GM19395 (cell line): ENCODE measurements around the gene GLCE.
"Not testable (repeated sequence)": the region's sequence is repeated elsewhere in the genome, so short reads cannot be mapped to it uniquely, and the experiment has no call there.

Source experiments
- ATAC-seq: cut with Tn5 transposase; IDR thresholded peaks from one replicate; pipeline ENCODE4 v1.9.1; 2021; ENCODE audit warnings: mild to moderate bottlenecking, moderate library complexity; ENCODE audit not compliant: unreplicated experiment

The GLCE gene

DNA sequence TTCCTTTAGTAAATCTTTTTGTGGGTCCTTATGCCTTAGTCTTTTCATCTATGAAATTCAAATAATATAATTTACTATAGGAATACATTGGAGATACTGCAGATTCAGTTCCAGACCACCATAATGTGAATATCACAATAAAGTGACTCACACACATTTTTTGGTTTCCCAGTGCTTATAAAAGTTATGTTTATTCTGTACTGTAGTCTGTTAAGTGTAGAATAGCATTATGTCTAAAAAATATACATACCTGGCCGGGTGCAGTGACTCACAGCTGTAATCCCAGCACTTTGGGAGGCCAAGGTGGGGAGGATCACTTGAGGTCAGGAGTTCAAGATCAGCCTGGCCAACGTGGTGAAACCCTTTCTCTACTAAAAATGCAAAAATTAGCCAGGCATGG is 84.4 kb downstream of the GLCE start:
- no peak for ATAC-seq

DNA sequence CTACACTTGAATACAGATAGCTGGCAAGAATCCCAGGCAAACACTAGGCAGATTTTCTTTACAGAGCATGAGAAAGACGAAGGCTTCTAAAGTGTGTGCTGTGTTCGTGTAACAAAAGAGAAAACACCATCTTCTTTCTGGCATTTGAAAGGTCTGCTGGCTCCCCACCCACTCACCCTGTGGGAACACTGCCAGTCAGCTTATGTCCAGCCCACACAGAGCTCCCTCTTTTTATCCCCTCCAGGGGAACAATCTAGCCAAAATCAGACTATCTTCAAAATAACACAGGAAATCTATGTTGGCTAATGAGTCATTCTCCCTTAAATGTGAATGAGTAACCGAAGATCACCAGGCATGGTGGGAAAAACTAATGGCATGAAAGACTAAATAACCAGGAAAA is 92.7 kb downstream of the GLCE start:
- ATAC-seq: no peak

DNA sequence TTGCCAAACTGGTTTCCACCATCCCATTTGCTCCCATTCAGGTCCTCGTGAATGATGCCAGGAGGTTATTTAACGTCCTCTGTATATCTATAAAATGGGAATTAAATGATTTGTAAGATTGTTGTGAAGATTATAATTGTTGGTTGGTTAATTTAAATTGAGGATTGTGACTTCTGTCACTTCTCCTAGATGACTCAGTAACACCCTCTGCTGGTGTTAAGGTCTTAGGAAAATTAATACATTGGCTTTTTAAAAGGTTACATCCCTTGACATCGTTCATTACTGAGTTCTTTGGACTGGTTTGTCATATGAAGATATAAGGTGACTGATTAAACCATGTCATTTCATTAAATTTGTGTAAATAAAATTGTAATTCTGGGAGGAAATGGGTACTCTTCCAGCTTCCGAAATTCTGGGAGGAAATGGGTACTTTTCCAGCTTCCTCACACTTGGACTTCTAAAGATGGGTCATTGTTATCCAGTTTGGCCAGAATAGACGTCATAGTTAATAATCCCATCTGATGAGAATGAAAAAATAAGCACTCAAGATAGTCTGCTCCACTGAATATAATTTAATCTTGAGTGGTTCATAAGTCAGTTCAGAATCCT is 105.0 kb downstream of the GLCE start:
- ATAC-seq: no peak

DNA sequence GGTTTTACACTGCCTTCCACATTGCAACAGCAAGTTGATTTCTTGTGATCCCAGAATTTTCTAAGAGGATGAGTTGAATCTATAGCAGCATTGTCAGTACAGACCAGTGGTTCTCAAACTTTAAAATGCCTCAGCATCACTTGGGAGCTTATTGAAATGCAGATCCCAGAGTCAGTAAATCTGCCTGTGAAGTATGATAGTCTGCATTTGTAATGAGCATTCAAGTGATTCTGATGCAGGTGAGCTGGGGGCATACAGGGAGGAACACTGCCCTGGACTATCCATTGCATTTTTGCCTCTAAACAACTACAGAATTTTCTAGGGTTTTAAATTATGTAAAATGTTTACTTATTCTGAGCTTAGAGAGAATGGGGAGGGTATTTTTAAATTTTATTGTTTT is 110.8 kb downstream of the GLCE start:
- ATAC-seq: no peak

DNA sequence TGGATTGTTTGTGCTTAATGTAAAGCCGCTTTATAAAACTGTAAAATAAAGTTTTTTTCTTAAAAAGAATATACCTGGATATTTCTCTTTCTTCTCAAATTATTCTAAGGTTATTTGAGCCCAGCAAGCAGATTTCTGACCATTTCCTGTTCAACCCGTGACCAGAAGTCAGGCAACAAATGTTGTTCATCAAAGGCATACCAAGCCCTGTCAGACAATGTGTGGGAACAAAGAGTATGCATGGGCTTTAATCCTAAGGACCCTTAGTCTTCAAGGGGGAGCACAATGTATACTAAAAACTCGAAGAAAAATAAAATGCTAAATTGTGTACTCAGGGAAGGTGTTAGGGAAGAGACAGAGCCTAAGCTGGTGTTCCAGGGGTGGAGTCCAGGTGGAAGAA is 111.7 kb downstream of the GLCE start:
- ATAC-seq: no peak

DNA sequence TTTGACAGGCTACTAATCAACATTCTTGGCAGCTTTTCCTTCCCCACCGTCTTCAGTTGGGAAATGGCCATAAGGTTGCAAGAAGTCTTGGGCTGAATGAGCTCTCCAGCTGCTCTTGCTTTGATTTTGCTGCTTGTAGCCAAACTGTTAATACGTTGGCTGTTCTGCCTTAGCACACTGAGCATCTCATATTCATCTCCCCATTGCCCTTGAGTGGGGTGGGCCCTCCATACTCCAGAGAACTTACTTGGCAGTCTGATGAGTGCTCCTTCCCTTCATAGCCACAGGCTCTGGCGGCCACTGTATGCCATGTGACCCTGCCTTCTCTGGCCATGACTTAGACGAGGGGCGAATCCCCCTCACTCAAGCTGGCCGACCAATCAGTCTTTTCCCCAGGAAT is 112.5 kb downstream of the GLCE start:
- ATAC-seq: no peak

DNA sequence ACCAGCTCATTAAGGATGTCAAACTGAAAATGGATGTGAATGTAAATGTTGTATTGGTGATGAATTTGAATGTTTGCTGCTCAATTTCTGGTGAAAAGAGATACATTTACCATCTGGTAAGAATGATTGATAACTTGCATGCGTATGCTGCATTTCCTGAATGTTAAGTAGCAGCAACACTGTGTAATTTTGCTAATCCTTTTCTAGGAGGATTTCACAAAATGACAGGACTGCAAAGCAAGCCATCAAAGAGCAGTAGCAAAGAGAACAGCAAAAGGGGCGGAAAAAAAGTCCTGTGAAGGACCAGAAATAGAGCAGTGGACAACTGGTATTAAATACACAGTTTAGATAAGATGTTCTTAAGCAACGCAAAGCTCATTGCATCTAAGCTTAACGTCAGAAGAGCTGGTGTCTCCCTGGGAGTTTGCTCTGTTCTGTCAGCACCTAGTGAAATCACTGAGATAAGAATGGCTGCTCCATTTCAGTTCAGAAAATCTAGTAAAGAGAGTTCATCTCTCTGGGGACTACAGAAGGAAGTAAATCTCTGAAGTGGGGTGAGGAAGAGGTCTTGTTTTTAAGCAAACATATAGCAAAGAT is 114.7 kb downstream of the GLCE start:
- ATAC-seq: no peak

DNA sequence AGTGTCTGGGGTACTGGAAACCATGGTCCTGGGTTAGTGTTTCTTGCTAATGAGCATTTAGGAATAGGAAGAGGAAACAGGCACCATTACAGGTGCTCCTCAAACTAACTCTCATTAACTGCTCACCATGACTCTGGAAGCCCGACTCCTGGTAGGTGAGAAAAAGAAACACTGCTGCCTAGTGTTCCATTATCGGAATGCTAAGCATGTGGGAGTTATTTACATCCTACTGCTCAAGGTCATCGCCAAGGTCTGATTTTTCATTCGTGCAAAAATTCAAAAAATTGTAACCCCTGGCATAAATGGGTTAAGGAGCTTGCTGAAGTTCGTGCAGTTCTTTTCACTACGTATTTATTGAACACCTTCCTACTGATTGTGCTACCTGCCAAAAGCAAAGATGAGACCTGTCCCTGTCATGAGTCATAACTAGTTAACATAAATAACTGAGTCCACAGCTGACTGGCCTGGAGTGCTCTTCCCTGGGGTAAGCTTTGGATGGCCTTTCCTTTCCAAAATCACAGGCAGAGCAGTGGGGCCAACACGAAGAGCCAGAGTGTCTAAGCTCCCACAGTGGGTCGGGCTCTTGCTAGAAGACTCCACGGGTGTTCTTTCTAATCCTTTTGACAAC is 115.6 kb downstream of the GLCE start:
- no peak for ATAC-seq

DNA sequence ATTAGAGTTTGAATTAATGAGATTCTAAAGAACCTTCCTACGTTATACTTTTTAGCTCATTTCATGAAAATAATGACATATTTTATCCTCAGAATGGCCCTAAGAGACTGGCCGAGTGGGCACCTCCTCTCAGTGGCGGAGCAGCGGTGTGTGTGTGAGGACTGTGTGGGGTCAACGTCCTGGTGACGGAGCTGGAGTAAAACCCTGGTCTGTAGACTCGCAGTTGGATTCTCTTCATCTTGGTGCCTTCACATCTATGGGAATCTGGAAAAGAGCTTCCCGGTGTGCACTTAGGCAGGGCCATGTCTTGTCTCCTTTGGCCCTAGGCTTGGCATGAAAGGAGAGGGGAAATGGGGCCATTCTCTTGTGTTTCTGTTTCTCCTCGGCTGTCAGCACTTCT is 116.9 kb downstream of the GLCE start:
- ATAC-seq: no peak

DNA sequence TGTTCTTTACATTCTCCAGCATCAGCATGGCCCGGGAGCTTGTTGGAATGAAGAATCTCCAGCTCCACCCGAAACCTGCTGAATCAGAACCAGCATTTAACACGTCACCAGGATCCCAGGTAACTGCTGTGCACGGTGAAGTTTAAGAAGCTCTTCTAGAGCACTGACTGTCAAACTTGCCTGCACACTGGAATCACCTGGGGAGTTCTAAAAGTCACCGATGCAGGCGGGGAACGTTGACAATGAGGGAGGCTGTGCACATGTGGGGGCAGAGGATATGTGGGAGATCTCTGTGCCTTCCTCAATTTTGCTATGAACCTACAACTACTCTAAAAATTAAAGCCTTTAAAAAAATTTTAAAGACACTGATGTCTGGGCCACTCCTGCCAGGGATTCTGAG is 119.2 kb downstream of the GLCE start:
- ATAC-seq: no peak

DNA sequence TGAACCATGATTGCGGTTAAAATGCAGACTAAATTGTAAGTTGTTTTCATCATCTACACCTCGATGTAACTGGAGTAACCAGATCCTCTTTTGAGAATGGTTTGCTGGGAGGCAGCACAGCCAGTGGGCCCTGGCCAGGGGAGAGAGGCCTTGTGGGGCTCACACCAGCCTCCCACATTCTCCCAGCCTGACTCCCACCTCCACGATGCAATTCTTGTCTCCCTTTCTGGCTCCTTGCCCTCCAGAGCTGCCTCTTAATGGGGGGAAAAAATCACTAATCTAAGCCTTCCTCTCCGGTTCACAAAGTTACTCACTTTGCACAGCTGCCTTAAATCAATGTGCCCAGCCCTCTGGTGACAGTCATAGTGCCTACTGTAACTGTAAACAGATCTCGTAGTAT is 120.3 kb downstream of the GLCE start:
- ATAC-seq: no peak

DNA sequence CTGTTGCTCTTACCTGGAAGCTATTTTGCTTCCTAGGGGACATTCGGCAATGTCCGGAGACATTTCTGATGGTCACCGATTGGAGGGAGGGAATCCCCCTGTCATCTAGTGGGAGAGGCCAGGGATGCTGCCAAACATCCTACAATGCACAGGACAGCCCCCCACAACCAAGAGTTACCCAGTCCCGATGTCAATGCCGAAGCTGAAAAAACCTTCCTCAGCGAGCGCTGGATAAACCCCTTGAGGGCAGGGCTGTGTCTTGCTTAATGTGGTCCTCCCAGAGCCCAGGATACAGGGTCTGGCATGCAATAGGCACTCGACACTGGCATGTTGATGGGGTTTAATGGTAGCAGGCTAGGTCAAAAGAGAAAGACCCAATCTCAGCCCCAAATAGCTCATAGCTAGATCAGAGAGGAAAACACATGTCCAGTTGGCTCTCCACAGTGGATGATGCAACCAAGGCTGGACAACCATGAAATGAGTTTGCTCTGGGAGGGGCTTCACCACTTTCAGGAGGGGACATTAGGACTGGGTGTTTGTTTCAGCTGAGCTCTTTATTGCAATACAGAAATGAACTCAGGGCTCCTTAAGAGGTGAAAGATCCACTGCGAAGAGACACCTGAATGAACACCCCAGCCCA is 121.8 kb downstream of the GLCE start:
- no peak for ATAC-seq

DNA sequence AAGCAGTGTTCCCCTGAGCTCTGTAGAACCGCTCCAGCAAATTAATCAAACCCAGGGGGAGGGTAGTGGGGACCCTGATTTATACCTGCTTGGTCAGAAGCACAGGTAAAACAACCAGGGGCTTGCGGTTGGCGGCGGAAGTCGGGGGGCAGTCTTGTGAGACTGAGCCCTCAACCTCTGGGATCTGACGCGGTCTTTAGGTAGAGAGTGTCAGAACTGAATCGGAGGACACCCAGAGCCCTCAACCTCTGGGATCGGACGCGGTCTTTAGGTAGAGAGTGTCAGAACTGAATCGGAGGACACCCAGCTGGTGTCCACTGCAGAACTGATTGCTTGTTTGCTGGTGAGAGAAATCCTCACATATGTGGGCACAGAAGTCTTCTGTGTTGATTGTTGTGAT is 125.4 kb downstream of the GLCE start:
- no peak for ATAC-seq

DNA sequence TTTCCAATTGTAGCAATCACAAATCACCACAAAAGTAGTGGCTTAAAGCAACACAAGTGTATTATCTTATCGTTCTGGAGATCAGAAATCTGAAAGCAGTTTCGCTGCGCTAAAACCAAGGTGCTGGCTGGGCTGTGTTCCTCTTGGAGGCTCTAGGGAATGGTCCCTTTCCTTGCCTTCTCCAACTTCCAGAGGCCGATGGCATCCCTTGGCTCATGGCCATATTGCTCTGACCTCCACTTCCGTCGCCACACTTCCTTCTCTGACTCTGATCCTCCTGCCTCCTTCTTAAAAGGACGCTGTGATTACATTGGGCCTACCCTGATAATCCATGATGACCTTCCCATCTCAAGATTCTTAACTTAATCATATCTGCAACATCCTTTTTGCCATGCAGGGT is 127.6 kb downstream of the GLCE start:
- ATAC-seq: no peak

DNA sequence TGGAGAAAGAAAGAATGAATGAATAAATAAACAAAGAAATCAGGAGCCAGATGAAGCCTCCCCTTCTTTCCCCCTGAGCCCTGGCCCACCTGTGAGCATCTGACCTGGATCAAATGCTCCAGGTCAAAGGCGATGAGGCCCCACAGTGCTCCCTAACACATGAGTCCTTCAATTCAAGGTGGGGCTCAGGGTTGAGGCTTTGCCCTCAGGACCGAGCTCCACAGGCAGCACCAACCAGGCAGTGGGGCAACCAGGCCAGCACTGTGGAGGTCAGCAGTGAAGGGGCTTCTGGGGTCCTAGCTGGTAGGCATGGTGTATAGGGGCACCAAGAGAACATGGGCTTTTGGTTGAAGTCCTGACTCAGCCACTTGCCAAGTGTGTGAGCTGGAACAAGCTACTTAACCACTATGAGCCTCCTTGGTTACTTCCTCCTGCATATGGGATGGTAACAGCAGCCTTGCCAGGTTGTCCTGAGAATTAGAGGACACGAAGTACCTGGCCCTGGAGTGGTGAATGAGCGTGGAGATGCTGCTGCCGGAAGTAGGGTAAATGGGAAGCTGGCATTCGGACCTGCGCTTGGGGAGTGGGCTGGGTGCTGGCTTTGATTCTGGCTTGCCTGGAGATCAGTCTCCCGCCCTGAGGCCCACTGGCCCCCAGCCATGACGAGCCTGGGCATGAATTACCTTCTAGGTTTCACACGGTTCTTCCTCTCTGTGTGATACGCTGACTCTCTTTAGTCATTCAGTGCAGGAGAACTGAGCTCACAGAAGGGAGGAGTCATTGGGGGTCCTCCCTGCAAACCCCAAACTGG is 128.3 kb downstream of the GLCE start:
- no peak for ATAC-seq

DNA sequence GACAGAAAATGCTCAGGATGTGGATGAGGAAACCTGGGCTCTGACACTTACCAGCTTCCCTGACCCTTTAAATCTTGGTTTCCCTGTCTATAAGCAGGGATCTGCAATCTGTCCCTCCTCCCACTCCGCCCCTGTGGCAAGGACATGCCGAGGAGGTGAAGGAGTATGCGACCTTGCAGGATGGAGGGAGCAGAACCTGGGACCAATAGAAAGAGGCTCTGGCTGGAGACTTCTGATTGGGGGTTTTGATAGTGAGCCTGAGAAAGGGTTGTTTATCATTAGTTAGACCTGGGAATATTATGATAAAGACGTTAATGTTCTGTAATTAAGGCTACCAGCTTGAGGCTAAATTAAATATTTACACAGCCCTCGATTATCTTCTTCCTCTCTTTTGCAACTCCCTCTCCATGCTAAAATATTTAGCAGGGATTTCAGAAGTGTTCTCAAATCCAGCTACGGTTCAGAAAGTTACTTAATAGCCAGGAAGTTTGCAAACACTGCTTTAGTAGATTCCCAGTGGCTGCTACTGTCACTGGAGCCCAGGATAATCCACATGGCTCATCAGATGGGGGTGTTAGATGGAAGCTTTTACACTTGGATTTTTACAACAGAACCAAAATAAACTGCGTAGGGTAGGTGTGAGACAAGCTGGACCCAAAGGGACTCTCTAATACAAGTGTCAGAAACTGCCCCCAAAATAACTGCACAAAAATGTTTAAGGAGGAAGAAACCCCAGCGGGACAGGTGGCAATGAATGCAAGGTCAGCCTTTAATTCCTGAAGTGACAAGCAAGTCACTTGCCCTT is 129.1 kb downstream of the GLCE start:
- ATAC-seq: no peak

DNA sequence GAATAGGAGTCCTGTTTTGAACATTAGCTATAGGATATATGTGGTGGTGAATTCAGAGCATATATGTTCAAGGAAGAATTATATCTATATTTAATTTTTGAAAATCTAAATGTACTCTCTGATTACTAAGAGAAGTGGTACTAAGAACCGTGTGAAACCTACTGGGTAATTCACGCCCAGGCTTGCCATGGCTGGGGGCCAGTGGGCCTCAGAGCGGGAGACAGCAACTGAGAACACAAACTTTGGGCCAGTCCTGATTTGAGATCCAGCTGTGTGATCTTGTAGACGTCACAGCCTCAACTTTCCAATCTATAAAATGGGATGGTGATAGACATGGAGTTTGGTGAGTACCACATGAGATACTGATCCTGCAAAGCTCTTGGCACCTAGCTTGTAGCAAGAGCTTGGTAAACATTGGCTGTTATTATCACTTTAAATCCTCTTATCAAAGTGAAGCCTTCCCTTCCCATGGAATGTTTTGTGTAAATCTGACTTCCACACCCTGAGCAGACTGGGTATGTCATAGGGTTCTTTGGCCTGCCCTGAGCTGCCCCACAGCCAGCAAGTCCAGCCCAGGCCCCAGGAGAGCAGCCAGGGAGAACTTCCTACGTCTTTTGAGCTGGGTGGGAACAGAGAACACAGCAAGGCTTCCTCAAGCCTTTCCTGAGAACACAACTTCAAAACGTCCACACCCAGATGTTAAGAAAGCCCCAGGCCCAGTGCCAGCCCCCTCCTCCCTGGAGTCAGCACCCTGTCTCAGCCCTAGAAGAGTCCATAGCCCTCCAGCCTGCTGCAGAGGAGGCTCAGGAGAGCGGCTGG is 130.1 kb downstream of the GLCE start:
- ATAC-seq: no peak

DNA sequence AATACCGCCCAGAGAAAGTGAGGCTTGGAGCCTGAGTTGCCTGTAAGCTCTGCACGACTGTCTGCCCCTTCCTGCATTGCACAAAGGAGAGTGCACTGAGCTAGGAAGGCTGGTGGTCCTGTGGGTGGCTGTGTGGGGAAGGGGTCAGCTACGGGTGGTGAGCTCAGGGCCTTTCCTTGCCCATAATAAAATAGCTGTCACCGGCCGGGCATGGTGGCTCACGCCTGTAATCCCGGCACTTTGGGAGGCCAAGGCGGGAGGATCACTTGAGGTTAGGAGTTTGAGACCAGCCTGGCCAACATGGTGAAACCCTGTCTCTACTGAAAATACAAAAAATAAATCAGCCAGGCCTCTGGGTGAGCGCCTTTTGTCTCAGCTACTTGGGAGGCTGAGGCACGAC is 131.2 kb downstream of the GLCE start:
- not testable (repeated sequence) for ATAC-seq

DNA sequence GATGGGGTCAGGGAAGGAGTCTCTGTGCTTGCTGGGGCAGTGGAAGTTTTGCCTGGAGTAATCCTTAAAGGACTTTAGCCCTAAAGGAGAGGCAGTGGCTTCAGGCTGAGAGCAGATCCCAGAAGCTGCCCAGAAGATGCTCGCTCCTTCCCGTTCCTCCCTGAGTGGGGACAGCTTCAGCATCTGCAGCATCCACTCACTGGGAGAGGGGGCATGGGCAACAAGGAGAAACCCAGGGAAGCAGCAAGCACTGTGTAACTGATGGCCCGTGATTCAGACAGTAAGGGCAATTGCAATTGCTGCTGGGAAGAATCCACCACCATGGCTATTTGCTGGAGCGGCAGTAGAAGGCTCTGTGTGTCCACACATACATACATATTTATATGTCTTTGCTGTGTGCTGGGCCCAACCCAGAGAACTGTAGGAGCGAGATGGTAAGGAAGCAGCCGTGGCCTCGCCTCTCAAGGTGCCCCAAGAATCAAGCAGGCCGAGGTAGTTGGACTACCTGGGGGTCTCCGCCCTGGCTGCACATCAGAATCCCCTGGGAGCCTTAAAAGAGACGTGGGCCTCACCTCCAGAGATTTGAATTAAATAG is 132.5 kb downstream of the GLCE start:
- no peak for ATAC-seq
